ENCODE data around the gene OR5B12. TPM values are rescaled to one million over a fixed set of nuclear protein-coding genes. Genes with fewer than 3 reads are reported as not detected.

The OR5B12 gene
- total RNA-seq, 1 experiment from 2014 or later: not detected

- POLR2A ChIA-PET: no interaction called here
- intact Hi-C loops (cut with micrococcal nuclease): no loop called here
- TF ChIP-seq ZFX (IDR thresholded peaks at IDR 0.05) (no peak), ZBTB33 (IDR thresholded peaks at IDR 0.05; ENCODE audit: extremely low read depth, insufficient replicate concordance, low read length) (no peak), SP1 (IDR thresholded peaks at IDR 0.05; ENCODE audit: low read depth) (no peak), EZH2phosphoT487 (IDR thresholded peaks at IDR 0.05; ENCODE audit: borderline replicate concordance) (no peak), JUND (IDR thresholded peaks at IDR 0.05) (no peak), ELF1 (IDR thresholded peaks at IDR 0.05; ENCODE audit: borderline replicate concordance, low read depth) (no peak), SIN3A (IDR thresholded peaks at IDR 0.05; ENCODE audit: low read depth) (no peak), TCF7L2 (IDR thresholded peaks at IDR 0.05; ENCODE audit: borderline replicate concordance, extremely low read depth, insufficient read depth, insufficient read length) (no peak), YY1 (IDR thresholded peaks at IDR 0.05; ENCODE audit: extremely low read depth, insufficient replicate concordance, low read depth, low read length) (no peak), POLR2A (IDR thresholded peaks at IDR 0.05; ENCODE audit: borderline replicate concordance, extremely low read depth, insufficient read depth, insufficient read length) (no peak), RAD21 (IDR thresholded peaks at IDR 0.05; ENCODE audit: low read depth) (no peak), CTCF (IDR thresholded peaks at IDR 0.05 in 2 of 3, conservative IDR thresholded peaks at IDR 0.05 in 1 of 3; ENCODE audit: borderline replicate concordance in 1 of 3, insufficient read depth in 1 of 3, low read depth in 2 of 3, low read length in 2 of 3) (no peak)
- no peaks in the 10 kb centered on the region for H3K9me3 ChIP-seq (ENCODE audit: control insufficient read depth in 1 of 2, insufficient read depth in 1 of 2, low read depth in 1 of 2, low read length in 2 of 2)
- no peaks in the 10 kb centered on the region for H3K9me2 ChIP-seq (ENCODE audit: insufficient read depth)
- no peaks in the 10 kb centered on the region for H3K79me2 ChIP-seq (ENCODE audit: insufficient read depth, low read length)
- no peak overlapping the region for H2AFZ ChIP-seq (ENCODE audit: low read depth, low read length, poor library complexity, severe bottlenecking)
- H3K27ac ChIP-seq (ENCODE audit: low read depth, low read length): no peak overlapping the region
- ATAC-seq: no peak
- no peak overlapping the region for H3K9ac ChIP-seq (ENCODE audit: low read length)
- no peak overlapping the region for H3K4me2 ChIP-seq (ENCODE audit: low read length)
- no peak overlapping the region for H3K4me3 ChIP-seq (replicated peaks in 1 of 2; ENCODE audit: low read depth in 1 of 2, low read length in 2 of 2)
- no peaks in the 10 kb centered on the region for H4K20me1 ChIP-seq (ENCODE audit: insufficient read depth)
- RAD21 ChIA-PET (ENCODE audit: low non-redundant PET in 1 of 2, low total read pairs in 2 of 2, uncharacterized antibody in 2 of 2, unreplicated experiment in 2 of 2): no interaction called here
- H3K4me1 ChIP-seq (ENCODE audit: control insufficient read depth in 1 of 2, insufficient read depth in 2 of 2, low read length in 2 of 2): no peaks in the 10 kb centered on the region
- CTCF ChIA-PET: no interaction called here
- no peak for DNase-seq (ENCODE audit: low read depth, low spot score)
- H3K36me3 ChIP-seq (ENCODE audit: control insufficient read depth in 1 of 2, insufficient read depth in 2 of 2, low read length in 2 of 2): no peaks in the 10 kb centered on the region
- no TSS peak for BruUV-seq (replicated peaks)
- H3K27me3 ChIP-seq (ENCODE audit: insufficient read depth, low read length): no peaks in the 10 kb centered on the region
Measured at GRCh38 chr11:58451585-58451984, 9.5 kb upstream of the OR5B12 start.
